Activated CD4-positive, alpha-beta T cell treated with anti-CD3 and anti-CD28 coated beads for 36 hours (primary cell): ENCODE results near the gene HELT. TPM values are rescaled to one million over a fixed set of nuclear protein-coding genes. Genes with fewer than 3 reads are reported as not detected.

Experiments used
- ATAC-seq: fragments of 200-7000 bp; cut with Tn5 transposase; one replicate; pipeline ENCODE4 v1.10.0; 2021; ENCODE audit warnings: mild to moderate bottlenecking, moderate library complexity
- CTCF ChIA-PET: fragments of 350-600 bp; sonication (Branson Sonifier 250); formaldehyde crosslinking; loops from one replicate; lab custom pipeline; 2021; ENCODE audit warnings: antibody characterized with exemption; lab: Charles Lee
- POLR2A ChIA-PET: fragments of 350-600 bp; sonication (Branson Sonifier 250); formaldehyde crosslinking; loops from one replicate; lab custom pipeline; 2021; ENCODE audit warnings: antibody characterized with exemption, inconsistent platforms; lab: Charles Lee
- DNase-seq: peaks from one replicate; pipeline ENCODE4 v3.0.0-alpha.2; 2020
- H3K27ac Mint-ChIP-seq: one replicate; pipeline ENCODE4 v1.8.0; 2021; ENCODE audit warnings: mixed read lengths
- H3K27me3 Mint-ChIP-seq: one replicate; pipeline ENCODE4 v1.8.0; 2021; ENCODE audit warnings: mixed read lengths
- H3K36me3 Mint-ChIP-seq: one replicate; pipeline ENCODE4 v1.8.0; 2021; ENCODE audit warnings: low read depth, mixed read lengths
- H3K4me1 Mint-ChIP-seq: one replicate; pipeline ENCODE4 v1.8.0; 2021; ENCODE audit warnings: mixed read lengths
- H3K4me3 Mint-ChIP-seq: one replicate; pipeline ENCODE4 v1.8.0; 2021; ENCODE audit warnings: mild to moderate bottlenecking, moderate library complexity, mixed read lengths
- H3K9me3 Mint-ChIP-seq: one replicate; pipeline ENCODE4 v1.8.0; 2021; ENCODE audit warnings: low read depth, mixed read lengths
- intact Hi-C, 2 experiments: fragments of 100-400 bp; cut with DNase I in 1 of 2; cut with micrococcal nuclease in 1 of 2; formaldehyde crosslinking; loops; one replicate each; pipeline versions ENCODE4 v1.14.2 to v1.15.1; 2022 to 2024; cut with DNase I, micrococcal nuclease
- total RNA-seq, 2 experiments: library from RNA; stranded (reverse); gene quantifications; one replicate each; pipeline ENCODE4 v1.2.3, GENCODE V29; 2021

The HELT gene
- total RNA-seq, 2 experiments from 2014 or later, result not detected

DNA sequence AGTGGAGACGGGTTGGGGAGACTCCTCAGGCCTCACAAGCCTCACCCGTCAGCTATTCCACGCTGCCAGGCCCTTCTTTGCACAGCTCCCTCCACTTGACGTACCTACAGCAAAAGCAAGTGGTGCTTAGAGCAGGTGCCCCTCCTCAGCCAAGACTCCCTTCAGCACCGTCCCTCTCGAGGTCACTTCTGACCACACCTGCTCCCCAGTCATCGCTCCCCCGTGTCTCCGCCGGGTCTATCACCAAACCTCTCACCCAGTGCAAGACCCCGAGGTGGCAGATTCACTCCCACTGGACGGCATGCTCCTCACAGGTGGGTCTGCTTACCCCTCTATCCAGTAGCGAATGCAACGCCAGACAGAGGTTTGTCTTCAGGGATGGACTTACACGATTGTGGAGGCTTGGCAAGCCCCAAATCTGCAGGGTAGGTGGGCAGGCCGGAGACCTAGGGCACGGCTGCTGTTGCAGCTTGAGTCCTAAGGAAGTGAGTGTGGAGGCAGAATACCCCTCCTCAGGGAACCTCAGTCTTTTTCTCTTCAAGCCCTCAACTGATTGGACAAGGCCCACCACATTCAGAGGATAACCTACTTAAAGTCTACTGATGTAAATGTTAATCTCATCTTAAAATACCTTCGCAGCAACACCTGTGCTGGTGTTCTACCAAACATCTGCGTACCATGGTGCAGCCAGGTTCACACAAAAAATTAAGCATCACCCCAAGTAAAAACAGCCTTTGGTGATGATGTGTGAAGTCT is 14.5 kb upstream of the HELT start:
- peaks cover 26% of the 10 kb centered on the region for H3K27me3 Mint-ChIP-seq
- no peaks in the 10 kb centered on the region for H3K36me3 Mint-ChIP-seq
- DNase-seq (no peak), ATAC-seq (no peak)
- no peak overlapping the region for H3K4me3 Mint-ChIP-seq
- CTCF ChIA-PET, result interaction anchor here (2.1 kb wide), 1 partner anchor 130 kb away, joined by 11 read pairs; no protein-coding TSS in a partner anchor
- H3K4me1 Mint-ChIP-seq, result peaks cover 4% of the 10 kb centered on the region
- no peaks in the 10 kb centered on the region for H3K9me3 Mint-ChIP-seq
- intact Hi-C loops, result loop anchor here (2.0 to 10.0 kb wide), 4 partner anchors 256 to 591 kb away; no protein-coding TSS in a partner anchor
- POLR2A ChIA-PET, result no interaction called here
- H3K27ac Mint-ChIP-seq, result no peak overlapping the region

DNA sequence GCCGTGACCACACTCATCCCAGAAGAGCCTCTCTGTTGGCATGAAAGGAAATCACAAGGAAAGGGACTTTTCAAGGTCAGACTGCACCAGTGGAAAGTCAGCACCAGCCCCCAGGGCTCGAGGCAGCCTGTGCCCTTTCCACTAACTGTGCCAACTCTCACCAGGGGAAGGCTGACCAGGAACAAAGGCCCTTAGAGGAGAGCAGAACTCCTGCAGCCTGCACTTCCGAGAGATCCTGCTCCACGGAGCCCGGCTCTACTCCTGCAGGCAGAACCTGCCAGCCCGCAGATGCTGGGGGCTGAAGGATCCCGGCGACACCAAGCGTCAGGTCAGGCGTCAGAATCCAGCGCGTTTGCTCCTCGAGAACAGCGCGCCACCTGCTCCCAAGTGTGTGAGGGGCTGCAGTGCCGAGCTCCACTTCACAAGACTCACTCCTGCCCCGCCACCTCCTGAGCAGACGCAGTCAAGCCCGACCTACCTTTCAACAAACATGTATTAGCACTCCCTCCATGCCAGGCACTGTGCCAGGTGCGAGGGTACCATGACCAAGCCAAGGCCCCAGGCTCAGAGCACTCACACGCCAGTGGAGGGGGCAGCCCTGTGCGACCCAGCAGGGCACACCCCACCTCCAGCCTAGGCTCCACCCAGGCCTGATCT is 13.6 kb upstream of the HELT start:
- ATAC-seq, result peak; percentile 63
- Mint-ChIP-seq H3K27ac (no peak overlapping the region), H3K36me3 (no peaks in the 10 kb centered on the region), H3K27me3 (peaks cover 33% of the 10 kb centered on the region), H3K9me3 (no peaks in the 10 kb centered on the region), H3K4me1 (peaks cover 4% of the 10 kb centered on the region), H3K4me3 (peak overlapping the region; percentile 31)
- DNase-seq, result no peak
- CTCF ChIA-PET, result interaction anchor here (0.6 to 2.1 kb wide), 14 partner anchors 10 to 129 kb away, joined by 3 to 16 read pairs (median 4); no protein-coding TSS in a partner anchor
- POLR2A ChIA-PET, result no interaction called here
- intact Hi-C loops, result loop anchor here (1.0 to 10.0 kb wide), 9 partner anchors 35 to 590 kb away; no protein-coding TSS in a partner anchor

DNA sequence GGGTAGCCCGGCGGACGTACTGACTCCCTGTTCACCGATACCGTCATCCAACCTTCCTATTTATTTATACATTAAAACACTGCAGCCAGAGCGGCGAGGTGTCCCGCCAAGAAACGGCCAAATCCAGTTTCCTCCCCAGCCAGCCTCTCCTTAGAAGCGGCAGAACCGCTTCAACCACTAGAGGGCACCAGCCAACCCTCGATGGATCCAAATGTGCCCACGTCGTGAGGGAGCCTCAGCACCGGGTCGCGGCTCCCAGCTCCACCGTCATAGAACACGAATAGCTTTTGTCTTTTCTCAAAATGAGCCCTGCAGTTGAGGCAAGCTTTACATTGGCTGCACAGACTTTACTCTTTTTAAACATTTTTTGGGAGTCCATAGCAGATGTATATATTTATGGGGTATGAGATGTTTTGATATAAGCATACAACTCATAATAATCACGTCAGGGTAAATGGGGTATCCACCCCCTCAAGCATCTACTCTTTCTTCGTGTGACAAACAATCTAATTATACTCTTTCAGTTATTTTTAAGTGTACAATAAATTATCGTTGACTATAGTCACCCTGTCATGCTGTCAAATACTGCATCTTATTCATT is 13.0 kb upstream of the HELT start:
- no peak overlapping the region for H3K27ac Mint-ChIP-seq
- peak overlapping the region; percentile 31 for H3K4me3 Mint-ChIP-seq
- intact Hi-C loops, result loop anchor here (1.0 to 10.0 kb wide), 8 partner anchors 34 to 589 kb away; no protein-coding TSS in a partner anchor
- peak; percentile 98 for ATAC-seq
- no peaks in the 10 kb centered on the region for H3K36me3 Mint-ChIP-seq
- ChIA-PET CTCF (interaction anchor here (0.5 to 2.1 kb wide), 23 partner anchors 10 to 1781 kb away, joined by 3 to 16 read pairs (median 3); no protein-coding TSS in a partner anchor), POLR2A (no interaction called here)
- peak; percentile 91 for DNase-seq
- peaks cover 4% of the 10 kb centered on the region for H3K4me1 Mint-ChIP-seq
- H3K27me3 Mint-ChIP-seq, result peaks cover 39% of the 10 kb centered on the region
- no peaks in the 10 kb centered on the region for H3K9me3 Mint-ChIP-seq

DNA sequence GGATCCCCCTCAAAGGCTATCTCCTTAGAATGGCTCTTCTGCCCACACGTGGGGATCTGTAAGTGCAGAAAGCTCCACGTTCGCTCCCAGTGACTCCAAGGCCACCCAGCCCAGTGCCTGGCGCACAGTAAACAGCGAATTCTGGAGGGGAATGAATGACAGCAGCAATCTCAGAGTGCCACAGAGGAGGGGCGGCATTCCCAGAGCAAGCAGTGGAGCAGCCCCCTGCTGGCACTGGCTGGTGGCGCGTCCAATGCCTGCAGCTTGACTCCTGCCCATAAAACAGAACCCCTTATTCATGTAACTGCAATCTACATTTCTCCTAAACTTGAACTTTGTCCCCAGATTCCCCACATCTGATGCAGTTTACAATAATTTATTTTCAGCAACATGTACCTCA is 6.9 kb upstream of the HELT start:
- Mint-ChIP-seq H3K36me3 (no peaks in the 10 kb centered on the region), H3K4me1 (peaks cover 3% of the 10 kb centered on the region), H3K4me3 (no peak overlapping the region), H3K9me3 (no peaks in the 10 kb centered on the region), H3K27me3 (peaks cover 63% of the 10 kb centered on the region), H3K27ac (no peak overlapping the region)
- intact Hi-C loops, result no loop called here
- ChIA-PET POLR2A (no interaction called here), CTCF (interaction anchor here (0.7 to 1.5 kb wide), 6 partner anchors 11 to 264 kb away, joined by 3 to 6 read pairs (median 4); no protein-coding TSS in a partner anchor)
- peak; percentile 44 for DNase-seq
- ATAC-seq, result peak; percentile 39

DNA sequence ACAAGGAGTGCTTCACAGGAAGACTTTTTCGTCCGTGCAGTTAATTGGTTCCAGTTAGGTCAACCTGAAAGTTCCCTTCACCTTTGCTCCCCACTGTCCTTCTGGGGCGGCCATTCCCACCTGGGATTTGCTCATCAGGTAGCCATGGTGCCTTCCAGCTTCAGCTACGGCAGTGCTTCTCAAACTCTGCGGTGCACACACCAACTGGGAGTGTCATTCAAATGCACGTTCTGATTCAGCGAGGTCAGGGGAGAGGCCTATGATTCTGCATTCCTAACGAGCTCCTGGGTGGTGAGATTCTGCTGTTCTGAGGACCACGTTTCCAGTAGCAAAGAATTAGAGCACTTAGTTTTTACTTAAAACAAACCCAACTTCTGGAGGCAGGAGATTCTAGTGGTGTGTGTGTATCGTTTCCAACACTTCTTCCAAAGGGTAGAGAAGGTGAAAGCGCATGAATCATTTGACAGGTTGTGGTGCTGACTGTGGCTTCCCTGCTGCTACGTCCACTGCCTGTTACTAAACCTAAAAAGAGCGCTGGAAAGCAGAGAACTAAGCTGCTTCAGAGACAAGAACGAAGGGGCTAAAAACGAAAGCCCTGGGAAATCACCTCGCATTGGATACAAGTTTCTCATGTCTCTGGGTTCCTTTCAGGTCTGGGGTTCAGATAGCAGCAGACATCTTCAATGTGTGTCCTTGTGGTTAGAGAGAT is 4.7 kb upstream of the HELT start:
- ATAC-seq, result peak; percentile 23
- CTCF ChIA-PET, result interaction anchor here (0.6 kb wide), 1 partner anchor 123 kb away, joined by 3 read pairs; no protein-coding TSS in a partner anchor
- Mint-ChIP-seq H3K9me3 (no peaks in the 10 kb centered on the region), H3K27ac (no peak overlapping the region), H3K36me3 (no peaks in the 10 kb centered on the region), H3K4me1 (peaks cover 5% of the 10 kb centered on the region), H3K27me3 (peaks cover 73% of the 10 kb centered on the region), H3K4me3 (no peak overlapping the region)
- POLR2A ChIA-PET, result no interaction called here
- DNase-seq, result no peak
- intact Hi-C loops, result no loop called here

DNA sequence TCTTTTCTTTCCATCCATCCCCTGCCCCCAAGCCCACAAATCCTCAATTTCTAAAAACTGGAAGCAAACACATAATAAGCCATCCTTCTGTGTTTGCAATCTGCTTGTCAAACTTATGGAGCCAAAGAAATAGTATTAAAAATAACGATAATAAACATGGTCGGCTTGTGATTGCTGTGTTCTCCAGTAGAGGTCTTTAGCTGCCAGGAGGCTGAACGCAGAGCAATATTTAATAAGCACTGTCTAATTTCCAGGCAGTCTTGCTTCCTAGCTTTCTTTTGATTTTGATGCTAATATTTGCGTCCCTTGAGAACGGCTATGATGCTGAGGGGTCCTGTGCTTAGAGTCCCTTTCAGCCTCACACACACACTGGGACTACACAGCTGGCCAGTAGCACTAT is 3.2 kb upstream of the HELT start:
- ChIA-PET POLR2A (no interaction called here), CTCF (interaction anchor here (0.8 to 1.0 kb wide), 2 partner anchors 10 to 103 kb away, joined by 3 to 4 read pairs; no protein-coding TSS in a partner anchor)
- ATAC-seq (no peak), DNase-seq (no peak)
- H3K27me3 Mint-ChIP-seq, result peaks cover 69% of the 10 kb centered on the region
- no peaks in the 10 kb centered on the region for H3K9me3 Mint-ChIP-seq
- intact Hi-C loops, result loop anchor here in 1 of 2 experiments (5.0 kb wide), 3 partner anchors 112 to 1707 kb away; partner anchors contain the start of genes FAT1 and STOX2
- H3K27ac Mint-ChIP-seq, result no peak overlapping the region
- H3K4me3 Mint-ChIP-seq, result no peak overlapping the region
- H3K36me3 Mint-ChIP-seq, result no peaks in the 10 kb centered on the region
- peaks cover 8% of the 10 kb centered on the region for H3K4me1 Mint-ChIP-seq

DNA sequence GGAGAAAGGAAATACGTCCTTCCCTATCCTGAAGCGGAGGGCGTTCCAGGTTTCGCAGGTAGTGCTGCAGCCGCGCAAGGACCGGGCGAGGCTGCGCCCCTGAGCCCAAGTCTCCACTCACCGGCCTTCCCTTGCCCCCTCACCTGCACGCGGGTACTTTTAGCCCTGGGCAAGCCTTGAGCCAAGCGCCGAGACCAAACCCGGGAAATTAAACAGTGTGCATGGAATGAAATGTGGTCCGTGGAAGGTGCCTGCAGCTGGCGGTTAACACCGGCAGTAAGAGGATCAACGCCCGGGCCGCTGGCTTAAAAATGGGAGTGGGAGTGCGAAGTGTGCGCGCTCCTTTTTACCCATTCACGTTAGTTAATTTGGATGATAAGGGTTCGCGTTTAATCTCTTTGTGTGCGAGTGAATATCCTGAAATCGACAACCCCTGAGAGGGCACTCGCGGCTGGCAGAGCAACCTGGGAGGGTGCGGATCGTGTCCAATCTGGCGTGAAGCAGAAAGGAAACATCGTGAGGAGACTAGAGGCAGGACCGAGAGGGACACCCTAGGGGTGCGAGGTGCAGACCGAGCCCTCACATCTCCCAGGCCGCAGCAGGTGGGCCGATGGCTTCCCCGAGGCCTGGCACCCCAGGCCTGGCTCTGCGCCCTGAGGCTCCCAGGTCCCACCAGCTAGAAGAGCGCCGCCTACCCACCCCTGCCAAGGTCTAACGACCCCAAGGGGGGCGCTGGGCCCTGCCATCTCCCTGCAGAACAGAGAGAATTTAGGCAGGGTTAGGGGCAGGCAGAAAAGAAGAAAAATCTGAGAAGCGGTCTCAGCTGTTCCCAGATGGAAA is 2.0 kb upstream of the HELT start:
- H3K27me3 Mint-ChIP-seq, result peaks cover 68% of the 10 kb centered on the region
- no peak overlapping the region for H3K27ac Mint-ChIP-seq
- H3K9me3 Mint-ChIP-seq, result no peaks in the 10 kb centered on the region
- POLR2A ChIA-PET, result no interaction called here
- intact Hi-C loops, result loop anchor here in 1 of 2 experiments (5.0 kb wide), 3 partner anchors 111 to 1706 kb away; partner anchors contain the start of genes FAT1 and STOX2
- CTCF ChIA-PET, result interaction anchor here (1.7 kb wide), 1 partner anchor 67 kb away, joined by 5 read pairs; no protein-coding TSS in a partner anchor
- ATAC-seq, result no peak
- DNase-seq, result no peak
- peaks cover 12% of the 10 kb centered on the region for H3K4me1 Mint-ChIP-seq
- no peak overlapping the region for H3K4me3 Mint-ChIP-seq
- no peaks in the 10 kb centered on the region for H3K36me3 Mint-ChIP-seq

DNA sequence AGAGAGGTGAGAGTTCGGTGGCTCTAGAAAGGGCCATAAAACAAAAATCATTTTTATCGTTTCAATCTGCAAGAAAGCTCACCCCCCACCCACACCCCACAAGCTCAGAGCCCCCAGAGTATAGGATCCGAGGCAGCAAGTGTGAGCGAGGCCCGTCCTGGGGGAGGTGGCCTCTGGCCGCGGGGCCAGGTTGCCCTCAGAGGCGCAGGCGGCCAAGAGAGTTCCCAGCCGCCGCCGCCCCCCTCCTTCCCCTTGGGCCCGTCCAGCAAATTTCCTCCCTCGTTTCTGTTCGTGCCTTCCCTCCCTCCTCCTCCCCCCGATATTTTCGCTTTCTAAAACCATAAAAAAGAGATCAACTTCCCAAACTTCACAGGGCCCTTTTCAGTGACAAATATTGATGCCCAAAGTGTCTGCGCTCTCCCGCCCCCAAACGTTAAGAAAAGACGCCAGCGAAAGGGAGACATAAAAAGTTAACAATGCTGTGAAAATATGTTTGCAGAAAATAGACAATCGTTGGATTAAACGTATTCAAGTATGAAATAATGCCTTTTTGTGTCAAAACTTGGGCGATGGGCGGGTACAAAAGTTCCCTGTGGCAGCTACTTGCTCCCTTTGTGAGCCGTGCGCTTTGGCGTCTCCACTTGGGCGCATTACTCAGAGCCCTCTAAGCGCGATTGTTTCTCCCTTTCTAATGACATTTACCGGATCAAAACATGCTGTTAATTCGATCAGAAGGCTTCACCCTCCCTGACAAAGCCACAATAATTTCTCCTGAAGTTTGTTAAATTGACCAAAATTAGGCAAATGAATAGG is 1.1 kb upstream of the HELT start:
- peak; percentile 26 for DNase-seq
- no peaks in the 10 kb centered on the region for H3K9me3 Mint-ChIP-seq
- no peak overlapping the region for H3K27ac Mint-ChIP-seq
- H3K36me3 Mint-ChIP-seq, result no peaks in the 10 kb centered on the region
- ChIA-PET POLR2A (no interaction called here), CTCF (interaction anchor here (1.7 kb wide), 1 partner anchor 66 kb away, joined by 5 read pairs; no protein-coding TSS in a partner anchor)
- no peak overlapping the region for H3K4me3 Mint-ChIP-seq
- ATAC-seq, result no peak
- intact Hi-C loops, result loop anchor here in 1 of 2 experiments (5.0 kb wide), 3 partner anchors 110 to 1705 kb away; partner anchors contain the start of genes FAT1 and STOX2
- H3K4me1 Mint-ChIP-seq, result peaks cover 12% of the 10 kb centered on the region
- H3K27me3 Mint-ChIP-seq, result peaks cover 69% of the 10 kb centered on the region

DNA sequence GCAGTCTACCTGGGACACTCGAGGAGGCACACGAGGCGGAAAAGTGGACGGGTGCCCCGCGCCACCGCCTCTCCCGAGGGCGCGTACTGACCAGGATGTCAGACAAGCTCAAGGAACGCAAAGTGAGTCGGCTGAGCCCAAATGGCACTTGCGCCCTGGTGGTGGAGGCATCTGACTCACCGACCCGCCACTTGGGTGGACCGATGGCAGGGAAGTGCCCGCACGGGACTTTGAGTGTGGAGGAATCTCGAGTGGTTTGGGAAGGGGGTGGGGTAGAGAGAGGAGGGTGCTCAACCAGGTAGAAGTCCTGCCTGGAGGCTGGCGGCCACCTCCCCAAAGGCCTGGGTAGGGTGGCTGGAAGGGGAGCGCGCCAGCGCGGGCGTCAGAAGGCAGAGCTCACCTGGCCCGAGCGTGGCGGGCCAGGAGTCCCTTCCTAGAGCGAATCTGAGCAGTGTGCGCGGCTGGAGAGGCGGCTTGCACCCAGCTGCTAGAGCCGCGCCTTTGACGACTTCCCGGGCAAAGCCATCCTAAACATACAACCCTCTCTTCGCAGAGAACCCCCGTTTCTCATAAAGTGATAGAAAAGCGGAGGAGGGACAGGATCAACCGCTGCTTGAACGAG is 655 bp downstream of the HELT start:
- POLR2A ChIA-PET, result no interaction called here
- intact Hi-C loops, result loop anchor here in 1 of 2 experiments (5.0 kb wide), 3 partner anchors 108 to 1703 kb away; partner anchors contain the start of genes FAT1 and STOX2
- peak; percentile 14 for DNase-seq
- no peak overlapping the region for H3K4me3 Mint-ChIP-seq
- peaks cover 9% of the 10 kb centered on the region for H3K4me1 Mint-ChIP-seq
- no peak overlapping the region for H3K27ac Mint-ChIP-seq
- peaks cover 71% of the 10 kb centered on the region for H3K27me3 Mint-ChIP-seq
- no peak for ATAC-seq
- no peaks in the 10 kb centered on the region for H3K36me3 Mint-ChIP-seq
- H3K9me3 Mint-ChIP-seq, result no peaks in the 10 kb centered on the region
- CTCF ChIA-PET, result interaction anchor here (0.8 to 1.6 kb wide), 5 partner anchors 11 to 579 kb away, joined by 3 to 8 read pairs (median 3); no protein-coding TSS in a partner anchor
